ENCODE data around the gene TAF1B. TPM values are rescaled to one million over a fixed set of nuclear protein-coding genes. Genes with fewer than 3 reads are reported as not detected.
"Not testable (repeated sequence)": the region's sequence is repeated elsewhere in the genome, so short reads cannot be mapped to it uniquely, and the experiment has no call there.

Gene TAF1B
- total RNA-seq, 1 experiment from 2014 or later = 25.5 TPM

GRCh38 chr2:9830685-9831410 lies 12.4 kb upstream of the TAF1B start:
- Mint-ChIP-seq H3K27me3 (ENCODE audit: insufficient read depth, unreplicated experiment) (no peaks in the 10 kb centered on the region), H3K27ac (ENCODE audit: low read depth, unreplicated experiment) (no peak overlapping the region), H3K9me3 (ENCODE audit: unreplicated experiment) (no peaks in the 10 kb centered on the region), H3K4me1 (ENCODE audit: insufficient read depth, unreplicated experiment) (no peaks in the 10 kb centered on the region), H3K4me3 (ENCODE audit: unreplicated experiment) (no peak overlapping the region), H3K36me3 (ENCODE audit: insufficient read depth, unreplicated experiment) (no peaks in the 10 kb centered on the region)
- ChIA-PET POLR2A (interaction anchor here (2.7 kb wide), 1 partner anchor 12 kb away, joined by 16 read pairs; the partner anchor contains the start of gene TAF1B), CTCF (interaction anchor here (0.8 to 1.8 kb wide), 4 partner anchors 11 to 79 kb away, joined by 4 to 11 read pairs (median 6); partner anchors contain the start of gene TAF1B)
- TF ChIP-seq, protein P1, sequence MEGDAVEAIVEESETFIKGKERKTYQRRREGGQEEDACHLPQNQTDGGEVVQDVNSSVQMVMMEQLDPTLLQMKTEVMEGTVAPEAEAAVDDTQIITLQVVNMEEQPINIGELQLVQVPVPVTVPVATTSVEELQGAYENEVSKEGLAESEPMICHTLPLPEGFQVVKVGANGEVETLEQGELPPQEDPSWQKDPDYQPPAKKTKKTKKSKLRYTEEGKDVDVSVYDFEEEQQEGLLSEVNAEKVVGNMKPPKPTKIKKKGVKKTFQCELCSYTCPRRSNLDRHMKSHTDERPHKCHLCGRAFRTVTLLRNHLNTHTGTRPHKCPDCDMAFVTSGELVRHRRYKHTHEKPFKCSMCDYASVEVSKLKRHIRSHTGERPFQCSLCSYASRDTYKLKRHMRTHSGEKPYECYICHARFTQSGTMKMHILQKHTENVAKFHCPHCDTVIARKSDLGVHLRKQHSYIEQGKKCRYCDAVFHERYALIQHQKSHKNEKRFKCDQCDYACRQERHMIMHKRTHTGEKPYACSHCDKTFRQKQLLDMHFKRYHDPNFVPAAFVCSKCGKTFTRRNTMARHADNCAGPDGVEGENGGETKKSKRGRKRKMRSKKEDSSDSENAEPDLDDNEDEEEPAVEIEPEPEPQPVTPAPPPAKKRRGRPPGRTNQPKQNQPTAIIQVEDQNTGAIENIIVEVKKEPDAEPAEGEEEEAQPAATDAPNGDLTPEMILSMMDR (IDR thresholded peaks at IDR 0.05; ENCODE audit: unreplicated experiment) = no peak
- intact Hi-C loops (cut with micrococcal nuclease) = no loop called here
- BruUV-seq (replicated peaks) = no TSS peak
- DNase-seq (ENCODE audit: unreplicated experiment) = no peak

- Mint-ChIP-seq H3K27me3 (ENCODE audit: insufficient read depth, unreplicated experiment) (no peaks in the 10 kb centered on the region), H3K4me3 (ENCODE audit: unreplicated experiment) (no peak overlapping the region), H3K9me3 (ENCODE audit: unreplicated experiment) (no peaks in the 10 kb centered on the region), H3K36me3 (ENCODE audit: insufficient read depth, unreplicated experiment) (no peaks in the 10 kb centered on the region), H3K27ac (ENCODE audit: low read depth, unreplicated experiment) (no peak overlapping the region), H3K4me1 (ENCODE audit: insufficient read depth, unreplicated experiment) (peaks cover 3% of the 10 kb centered on the region)
- DNase-seq (ENCODE audit: unreplicated experiment) = no peak
- intact Hi-C loops (cut with micrococcal nuclease) = no loop called here
- BruUV-seq (replicated peaks) = no TSS peak
- TF ChIP-seq, protein P1 (IDR thresholded peaks at IDR 0.05; ENCODE audit: unreplicated experiment) = no peak
- CTCF ChIA-PET = interaction anchor here (0.7 to 1.8 kb wide), 5 partner anchors 11 to 113 kb away, joined by 3 to 11 read pairs (median 4); partner anchors contain the start of gene TAF1B
- POLR2A ChIA-PET = interaction anchor here (2.7 kb wide), 1 partner anchor 11 kb away, joined by 16 read pairs; the partner anchor contains the start of gene TAF1B
Observed at GRCh38 chr2:9831670-9832069, 11.6 kb upstream of the TAF1B start.

DNA sequence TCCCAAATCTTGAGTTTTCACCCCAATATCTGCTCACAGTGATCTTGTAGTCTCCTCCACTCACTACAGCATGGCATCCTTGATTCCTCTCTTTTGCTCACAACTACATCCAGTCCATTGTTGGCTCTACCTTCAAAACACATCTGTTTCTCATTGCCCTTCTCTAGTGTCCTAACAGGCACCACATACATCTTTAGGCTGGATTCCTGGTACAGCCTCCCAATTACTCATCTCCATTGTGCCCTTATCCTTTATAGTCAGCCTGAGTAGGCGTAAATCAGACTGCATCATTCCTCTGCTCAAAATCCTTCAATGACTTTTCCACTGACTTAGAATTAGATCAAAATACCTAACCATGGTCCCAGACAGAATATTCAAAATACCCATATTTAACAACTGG lies 10.7 kb upstream of the TAF1B start:
- BruUV-seq (replicated peaks) = no TSS peak
- ChIA-PET CTCF (no interaction called here), POLR2A (no interaction called here)
- H3K36me3 Mint-ChIP-seq (ENCODE audit: insufficient read depth, unreplicated experiment) = no peaks in the 10 kb centered on the region
- intact Hi-C loops (cut with micrococcal nuclease) = no loop called here
- H3K9me3 Mint-ChIP-seq (ENCODE audit: unreplicated experiment) = no peaks in the 10 kb centered on the region
- no peak for DNase-seq (ENCODE audit: unreplicated experiment)
- TF ChIP-seq, protein P1 (IDR thresholded peaks at IDR 0.05; ENCODE audit: unreplicated experiment) = no peak
- no peak overlapping the region for H3K4me3 Mint-ChIP-seq (ENCODE audit: unreplicated experiment)
- peaks cover 12% of the 10 kb centered on the region for H3K4me1 Mint-ChIP-seq (ENCODE audit: insufficient read depth, unreplicated experiment)
- H3K27me3 Mint-ChIP-seq (ENCODE audit: insufficient read depth, unreplicated experiment) = no peaks in the 10 kb centered on the region
- H3K27ac Mint-ChIP-seq (ENCODE audit: low read depth, unreplicated experiment) = no peak overlapping the region

GRCh38 chr2:9835068-9835467 lies 8.2 kb upstream of the TAF1B start:
- H3K4me1 Mint-ChIP-seq (ENCODE audit: insufficient read depth, unreplicated experiment) = peaks cover 12% of the 10 kb centered on the region
- H3K27ac Mint-ChIP-seq (ENCODE audit: low read depth, unreplicated experiment); intact Hi-C loops (cut with micrococcal nuclease); H3K4me3 Mint-ChIP-seq (ENCODE audit: unreplicated experiment); BruUV-seq (replicated peaks); CTCF ChIA-PET; H3K27me3 Mint-ChIP-seq (ENCODE audit: insufficient read depth, unreplicated experiment); DNase-seq (ENCODE audit: unreplicated experiment); POLR2A ChIA-PET; H3K36me3 Mint-ChIP-seq (ENCODE audit: insufficient read depth, unreplicated experiment); H3K9me3 Mint-ChIP-seq (ENCODE audit: unreplicated experiment): not testable (repeated sequence)
